ENCODE measurements around the gene PMS1.

DNA sequence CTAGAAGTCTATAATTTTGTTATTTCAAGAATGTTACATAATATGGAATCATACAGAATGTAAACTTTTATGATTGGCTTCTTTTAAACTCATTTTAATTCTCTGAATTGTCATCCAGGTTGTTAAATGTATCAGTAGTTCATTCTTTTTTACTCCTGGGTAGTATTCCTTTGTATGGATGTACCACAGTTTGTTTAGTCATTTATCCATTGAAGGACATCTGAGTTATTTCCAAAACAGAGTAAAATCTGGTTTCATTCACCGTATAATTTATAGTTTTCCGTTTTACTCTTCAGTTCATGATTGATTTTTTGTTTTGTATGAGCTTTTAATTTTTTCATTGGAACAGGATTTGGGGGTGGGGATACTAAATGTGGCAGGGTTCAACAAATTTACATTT lies 132.4 kb downstream of the PMS1 start:
- TF ChIP-seq, protein P1, sequence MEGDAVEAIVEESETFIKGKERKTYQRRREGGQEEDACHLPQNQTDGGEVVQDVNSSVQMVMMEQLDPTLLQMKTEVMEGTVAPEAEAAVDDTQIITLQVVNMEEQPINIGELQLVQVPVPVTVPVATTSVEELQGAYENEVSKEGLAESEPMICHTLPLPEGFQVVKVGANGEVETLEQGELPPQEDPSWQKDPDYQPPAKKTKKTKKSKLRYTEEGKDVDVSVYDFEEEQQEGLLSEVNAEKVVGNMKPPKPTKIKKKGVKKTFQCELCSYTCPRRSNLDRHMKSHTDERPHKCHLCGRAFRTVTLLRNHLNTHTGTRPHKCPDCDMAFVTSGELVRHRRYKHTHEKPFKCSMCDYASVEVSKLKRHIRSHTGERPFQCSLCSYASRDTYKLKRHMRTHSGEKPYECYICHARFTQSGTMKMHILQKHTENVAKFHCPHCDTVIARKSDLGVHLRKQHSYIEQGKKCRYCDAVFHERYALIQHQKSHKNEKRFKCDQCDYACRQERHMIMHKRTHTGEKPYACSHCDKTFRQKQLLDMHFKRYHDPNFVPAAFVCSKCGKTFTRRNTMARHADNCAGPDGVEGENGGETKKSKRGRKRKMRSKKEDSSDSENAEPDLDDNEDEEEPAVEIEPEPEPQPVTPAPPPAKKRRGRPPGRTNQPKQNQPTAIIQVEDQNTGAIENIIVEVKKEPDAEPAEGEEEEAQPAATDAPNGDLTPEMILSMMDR (IDR thresholded peaks at IDR 0.05), result no peak
- no peak for TF ChIP-seq POLR2A (IDR thresholded peaks at IDR 0.05)

Data from testis (tissue), 2 donors.